Caco-2 (cell line): ENCODE results near the gene ATP13A5. TPM values are rescaled to one million over a fixed set of nuclear protein-coding genes. Genes with fewer than 3 reads are reported as not detected.

ENCODE experiments used
- BruUV-seq: library from RNA; stranded (reverse); fragments of 400-500 nt; replicated peaks from 2 replicates; lab custom pipeline; 2021; lab: Mats Ljungman, UMichigan
- CTCF ChIA-PET: fragments of 300-600 bp; sonication (Branson Sonifier 250); formaldehyde crosslinking; loops from one replicate; lab custom pipeline; 2022; ENCODE audit warnings: antibody characterized with exemption; lab: Charles Lee
- POLR2A ChIA-PET: fragments of 300-600 bp; sonication (Branson Sonifier 250); formaldehyde crosslinking; loops from one replicate; lab custom pipeline; 2022; ENCODE audit warnings: antibody characterized with exemption; lab: Charles Lee
- DNase-seq, 2 experiments: peaks; one replicate each; pipeline versions ENCODE4 v3.0.0 to v3.0.0-alpha.2; 2020 to 2022
- H3K27me3 ChIP-seq: replicated peaks from 2 replicates; pipeline ENCODE4 v1.6.0; 2011; ENCODE audit warnings: low read length; ENCODE audit not compliant: control insufficient read depth, insufficient read depth
- H3K36me3 ChIP-seq: 2 replicates; pipeline ENCODE4 v1.5.1; 2011; ENCODE audit warnings: low read length; ENCODE audit not compliant: control insufficient read depth, insufficient read depth
- H3K4me1 ChIP-seq: fragments of 250-450 bp; sonication (Bioruptor Pico); 2 replicates; pipeline ENCODE4 v1.5.1; 2020; ENCODE audit warnings: mild to moderate bottlenecking
- H3K4me3 ChIP-seq: 2 replicates; pipeline ENCODE4 v1.5.1; 2011; ENCODE audit warnings: low read depth, mild to moderate bottlenecking, control low read depth, low read length
- H3K9me3 ChIP-seq: fragments of 250-450 bp; sonication (Bioruptor Pico); 2 replicates; pipeline ENCODE4 v1.5.1; 2020; ENCODE audit warnings: mild to moderate bottlenecking, moderate library complexity
- H3K27ac Mint-ChIP-seq: one replicate; pipeline ENCODE4 v1.8.0; 2022; ENCODE audit warnings: mixed read lengths; ENCODE audit not compliant: unreplicated experiment
- H3K27me3 Mint-ChIP-seq: one replicate; pipeline ENCODE4 v1.8.0; 2022; ENCODE audit warnings: mixed read lengths; ENCODE audit not compliant: insufficient read depth, unreplicated experiment
- H3K36me3 Mint-ChIP-seq: one replicate; pipeline ENCODE4 v1.8.0; 2022; ENCODE audit warnings: mild to moderate bottlenecking, mixed read lengths; ENCODE audit not compliant: insufficient read depth, unreplicated experiment
- H3K4me1 Mint-ChIP-seq: one replicate; pipeline ENCODE4 v1.8.0; 2022; ENCODE audit warnings: low read depth, mixed read lengths; ENCODE audit not compliant: unreplicated experiment
- H3K4me3 Mint-ChIP-seq: one replicate; pipeline ENCODE4 v1.8.0; 2022; ENCODE audit warnings: mild to moderate bottlenecking, moderate library complexity, mixed read lengths; ENCODE audit not compliant: unreplicated experiment
- H3K9me3 Mint-ChIP-seq: one replicate; pipeline ENCODE4 v1.8.0; 2022; ENCODE audit warnings: mixed read lengths; ENCODE audit not compliant: unreplicated experiment
- CTCF ChIP-seq, 2 experiments: fragments of 200-600 bp in 1 of 2; IDR thresholded peaks; 1 replicate in 1 of 2; 2 replicates in 1 of 2; pipeline versions ENCODE4 v1.5.1 to v1.8.0; 2011 to 2022; ENCODE audit warnings: antibody characterized with exemption in 1 of 2, control low read depth in 1 of 2, inconsistent platforms in 1 of 2, low read depth in 1 of 2, low read length in 1 of 2, mild to moderate bottlenecking in 1 of 2, moderate library complexity in 1 of 2; ENCODE audit not compliant: insufficient read depth in 1 of 2, severe bottlenecking in 1 of 2, unreplicated experiment in 1 of 2
- intact Hi-C: fragments of 100-400 bp; cut with micrococcal nuclease; formaldehyde crosslinking; loops from one replicate; pipeline ENCODE4 v1.10.0; 2022; ENCODE audit not compliant: unreplicated experiment
- total RNA-seq: library from RNA; stranded (reverse); gene quantifications from 2 replicates; pipeline ENCODE4 v1.2.3, GENCODE V29; 2022

Gene ATP13A5
- total RNA-seq, 1 experiment from 2014 or later, result not detected

DNA sequence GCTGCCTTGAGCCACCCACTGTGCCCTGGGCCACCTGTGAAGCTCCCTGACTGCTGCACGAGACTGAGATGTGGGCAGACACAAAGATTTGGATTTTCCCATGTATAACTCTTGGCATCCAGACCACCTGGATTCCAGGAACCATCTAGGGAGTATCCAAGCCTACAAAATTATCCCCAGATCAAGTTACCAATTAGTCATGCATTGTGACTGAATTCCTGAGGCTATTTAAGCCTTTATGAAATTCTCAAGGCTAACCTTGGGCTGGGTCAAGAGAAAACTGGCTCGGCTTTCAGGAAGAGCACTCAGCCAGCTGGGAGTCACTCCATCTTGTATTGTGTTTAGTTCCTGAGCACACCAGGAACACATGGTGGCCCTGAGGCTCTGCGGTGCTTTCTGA is 13.3 kb upstream of the ATP13A5 start:
- 0 out of 2 replicates have a peak, but pooled peaks cover 4% of the 10 kb centered on the region for H3K9me3 ChIP-seq
- H3K27me3 Mint-ChIP-seq, result peaks cover 7% of the 10 kb centered on the region
- H3K27me3 ChIP-seq, result no peaks in the 10 kb centered on the region
- POLR2A ChIA-PET, result no interaction called here
- no peak for DNase-seq
- no peak overlapping the region for H3K4me3 Mint-ChIP-seq
- H3K27ac Mint-ChIP-seq, result no peak overlapping the region
- intact Hi-C loops, result no loop called here
- CTCF ChIA-PET, result no interaction called here
- BruUV-seq, result no TSS peak
- no peaks in the 10 kb centered on the region for H3K9me3 Mint-ChIP-seq
- H3K4me1 Mint-ChIP-seq, result no peaks in the 10 kb centered on the region
- H3K4me3 ChIP-seq, result no peak overlapping the region
- TF ChIP-seq CTCF (IDR thresholded peaks at IDR 0.05; ENCODE audit: insufficient read depth in 1 of 2, low read depth in 1 of 2, low read length in 1 of 2, severe bottlenecking in 1 of 2, unreplicated experiment in 1 of 2), result no peak
- no peaks in the 10 kb centered on the region for H3K36me3 ChIP-seq
- no peaks in the 10 kb centered on the region for H3K36me3 Mint-ChIP-seq
- H3K4me1 ChIP-seq, result no peaks in the 10 kb centered on the region

DNA sequence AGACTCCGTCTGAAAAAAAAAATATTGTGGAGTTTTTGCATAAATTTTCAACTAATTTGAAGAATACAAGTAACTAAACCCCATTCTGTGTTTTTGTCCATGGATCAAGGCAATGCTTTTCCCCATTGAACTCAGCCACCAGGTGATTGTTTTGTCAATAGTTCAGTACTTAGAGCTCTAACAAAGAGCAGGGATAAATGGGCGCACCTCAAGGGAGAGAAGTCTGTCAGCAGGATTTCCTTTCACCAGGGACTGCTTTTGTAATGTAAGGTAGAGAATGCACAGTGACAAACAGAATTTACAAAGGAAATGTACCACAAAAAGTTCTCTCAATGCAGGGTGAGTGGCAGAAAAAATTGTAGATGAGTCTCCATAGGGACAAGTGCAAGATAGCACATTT is 10.8 kb upstream of the ATP13A5 start:
- peaks cover 8% of the 10 kb centered on the region for H3K27me3 Mint-ChIP-seq
- no TSS peak for BruUV-seq
- H3K4me1 ChIP-seq, result no peaks in the 10 kb centered on the region
- H3K36me3 Mint-ChIP-seq, result no peaks in the 10 kb centered on the region
- ChIA-PET POLR2A (no interaction called here), CTCF (no interaction called here)
- H3K4me3 Mint-ChIP-seq, result no peak overlapping the region
- H3K27me3 ChIP-seq, result no peaks in the 10 kb centered on the region
- TF ChIP-seq CTCF (IDR thresholded peaks at IDR 0.05; ENCODE audit: insufficient read depth in 1 of 2, low read depth in 1 of 2, low read length in 1 of 2, severe bottlenecking in 1 of 2, unreplicated experiment in 1 of 2), result no peak
- H3K9me3 Mint-ChIP-seq, result no peaks in the 10 kb centered on the region
- H3K4me1 Mint-ChIP-seq, result no peaks in the 10 kb centered on the region
- H3K9me3 ChIP-seq, result 0 out of 2 replicates have a peak, but pooled peaks cover 4% of the 10 kb centered on the region
- no peak overlapping the region for H3K4me3 ChIP-seq
- no peak overlapping the region for H3K27ac Mint-ChIP-seq
- no peak for DNase-seq
- H3K36me3 ChIP-seq, result no peaks in the 10 kb centered on the region
- intact Hi-C loops, result no loop called here

DNA sequence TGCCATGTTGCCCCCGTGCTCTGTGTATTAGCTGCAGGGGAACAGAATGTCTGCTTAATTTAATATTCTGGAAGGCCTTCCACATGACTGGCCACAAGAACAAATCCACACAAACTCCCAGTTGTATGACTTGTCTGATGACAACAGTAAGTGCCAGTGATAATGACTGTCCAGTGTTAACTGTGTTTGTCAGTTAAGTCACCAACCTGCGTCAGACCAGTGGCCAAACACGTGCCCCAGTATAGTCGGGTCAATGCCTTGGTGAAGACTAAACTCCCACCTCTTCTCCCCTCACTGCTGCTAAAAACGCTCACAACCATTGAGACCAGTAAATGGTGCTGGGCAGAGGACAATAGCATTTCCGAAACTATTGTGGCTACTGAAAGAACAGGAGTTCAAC is 9.8 kb upstream of the ATP13A5 start:
- Histone ChIP-seq H3K27me3 (no peaks in the 10 kb centered on the region), H3K9me3 (0 out of 2 replicates have a peak, but pooled peaks cover 4% of the 10 kb centered on the region), H3K4me3 (no peak overlapping the region), H3K36me3 (no peaks in the 10 kb centered on the region), H3K4me1 (no peaks in the 10 kb centered on the region)
- BruUV-seq, result no TSS peak
- no peaks in the 10 kb centered on the region for H3K9me3 Mint-ChIP-seq
- no peak overlapping the region for H3K4me3 Mint-ChIP-seq
- DNase-seq, result no peak
- POLR2A ChIA-PET, result no interaction called here
- no peak for TF ChIP-seq CTCF (IDR thresholded peaks at IDR 0.05; ENCODE audit: insufficient read depth in 1 of 2, low read depth in 1 of 2, low read length in 1 of 2, severe bottlenecking in 1 of 2, unreplicated experiment in 1 of 2)
- H3K27me3 Mint-ChIP-seq, result peaks cover 8% of the 10 kb centered on the region
- no peaks in the 10 kb centered on the region for H3K36me3 Mint-ChIP-seq
- no peaks in the 10 kb centered on the region for H3K4me1 Mint-ChIP-seq
- H3K27ac Mint-ChIP-seq, result no peak overlapping the region
- CTCF ChIA-PET, result no interaction called here
- intact Hi-C loops, result no loop called here
